ENCODE data around the gene PSKH1.
"Not testable (repeated sequence)": the region's sequence is repeated elsewhere in the genome, so short reads cannot be mapped to it uniquely, and the experiment has no call there.

Gene PSKH1

DNA sequence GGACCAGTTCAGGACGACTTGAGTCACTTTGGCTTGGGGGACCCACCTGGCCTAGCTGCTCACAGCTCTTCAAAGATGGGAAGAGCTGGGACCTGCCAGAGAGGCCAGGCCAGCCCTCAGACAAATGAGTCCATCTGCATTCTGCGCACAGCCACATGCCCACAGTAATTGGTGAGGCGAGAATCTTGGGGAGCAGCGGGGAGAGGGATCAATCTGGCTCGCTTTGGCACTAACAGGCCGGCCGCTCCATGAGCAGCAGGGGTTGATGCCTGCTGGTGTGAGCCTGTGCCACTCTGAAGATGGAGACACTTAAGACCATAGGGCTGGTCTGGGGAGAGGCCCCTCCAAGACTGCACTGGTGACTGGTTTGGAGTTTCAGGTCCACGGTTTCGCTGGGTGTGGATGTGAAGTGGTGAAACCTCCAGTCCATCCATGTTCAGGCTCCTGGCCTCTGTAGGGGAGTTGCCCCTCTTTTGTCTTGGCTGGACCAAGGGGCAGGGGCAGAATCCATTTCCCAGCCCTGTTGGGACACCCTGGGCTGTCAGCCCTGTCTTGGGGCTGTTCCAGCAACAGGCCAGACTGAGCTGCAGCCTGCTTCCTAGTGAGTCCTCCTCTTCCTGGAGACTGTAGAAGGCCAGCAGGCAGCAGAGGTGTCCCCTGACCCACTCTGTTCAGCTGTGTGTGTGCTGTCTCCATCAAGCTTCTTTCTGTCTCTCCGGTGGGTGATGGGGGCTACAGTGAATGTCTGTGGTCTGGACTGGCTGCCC, 31.3 kb downstream of the PSKH1 start:
- no peak for DNase-seq (ENCODE audit: low read depth)

DNA sequence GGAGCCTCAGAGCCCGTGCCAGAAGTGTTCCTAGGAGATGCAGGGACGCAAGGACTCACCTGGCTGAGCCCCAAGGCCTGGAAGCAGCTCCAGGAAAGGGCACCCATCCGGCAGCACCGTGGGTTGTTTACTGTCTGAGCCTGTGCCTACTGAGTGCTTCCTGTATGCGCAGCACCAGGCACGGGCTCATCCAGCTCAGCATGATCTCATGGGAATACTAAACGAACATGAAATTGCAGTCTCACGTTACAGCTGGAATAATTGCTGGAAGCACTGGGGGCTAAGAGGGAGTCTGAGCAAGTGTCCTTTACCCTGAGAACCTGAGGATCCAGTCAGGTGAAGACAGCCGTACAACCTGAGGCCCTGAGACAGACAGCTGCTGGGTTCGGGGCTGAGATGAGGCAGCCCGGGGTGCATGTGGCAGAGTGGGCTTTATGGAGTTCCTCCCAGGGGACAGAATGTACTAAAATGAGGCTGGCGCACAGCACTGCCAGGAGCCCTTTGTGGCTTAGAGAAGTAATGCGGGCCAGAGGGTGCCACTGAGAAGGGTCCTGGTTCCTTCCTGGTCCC, 33.2 kb downstream of the PSKH1 start:
- no peak for DNase-seq (ENCODE audit: low read depth)

DNA sequence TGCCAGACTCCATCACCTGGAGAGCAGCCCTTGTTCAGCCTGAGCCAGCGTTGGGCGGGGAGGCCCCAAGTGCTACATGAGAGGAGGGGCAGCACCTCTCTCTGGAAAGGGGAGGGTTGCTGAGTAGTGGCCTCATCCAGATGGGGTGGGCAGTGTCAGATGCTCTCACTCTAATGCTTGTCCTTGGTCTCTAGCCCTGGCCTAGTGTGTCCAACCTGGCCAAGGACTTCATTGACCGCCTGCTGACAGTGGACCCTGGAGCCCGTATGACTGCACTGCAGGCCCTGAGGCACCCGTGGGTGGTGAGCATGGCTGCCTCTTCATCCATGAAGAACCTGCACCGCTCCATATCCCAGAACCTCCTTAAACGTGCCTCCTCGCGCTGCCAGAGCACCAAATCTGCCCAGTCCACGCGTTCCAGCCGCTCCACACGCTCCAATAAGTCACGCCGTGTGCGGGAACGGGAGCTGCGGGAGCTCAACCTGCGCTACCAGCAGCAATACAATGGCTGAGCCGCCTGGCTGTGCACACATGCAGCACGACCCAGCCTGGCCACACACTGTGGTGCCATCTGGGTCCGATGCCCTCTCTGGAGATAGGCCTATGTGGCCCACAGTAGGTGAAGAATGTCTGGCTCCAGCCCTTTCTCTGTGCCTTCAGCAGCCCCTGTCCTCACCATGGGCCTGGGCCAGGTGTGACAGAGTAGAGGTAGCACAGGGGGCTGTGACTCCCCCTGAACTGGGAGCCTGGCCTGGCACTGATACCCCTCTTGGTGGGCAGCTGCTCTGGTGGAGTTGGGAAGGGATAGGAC, 34.3 kb downstream of the PSKH1 start:
- no peak for DNase-seq (ENCODE audit: low read depth)

DNA sequence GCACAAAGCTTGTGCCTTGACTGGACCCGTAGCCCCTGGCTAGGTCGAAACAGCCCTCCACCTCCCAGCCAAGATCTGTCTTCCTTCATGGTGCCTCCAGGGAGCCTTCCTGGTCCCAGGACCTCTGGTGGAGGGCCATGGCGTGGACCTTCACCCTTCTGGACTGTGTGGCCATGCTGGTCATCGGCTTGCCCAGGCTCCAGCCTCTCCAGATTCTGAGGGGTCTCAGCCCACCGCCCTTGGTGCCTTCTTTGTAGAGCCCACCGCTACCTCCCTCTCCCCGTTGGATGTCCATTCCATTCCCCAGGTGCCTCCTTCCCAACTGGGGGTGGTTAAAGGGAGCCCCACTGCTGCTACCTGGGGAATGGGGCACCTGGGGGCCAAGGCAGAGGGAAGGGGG, 35.1 kb downstream of the PSKH1 start:
- no peak for DNase-seq (ENCODE audit: low read depth)

DNA sequence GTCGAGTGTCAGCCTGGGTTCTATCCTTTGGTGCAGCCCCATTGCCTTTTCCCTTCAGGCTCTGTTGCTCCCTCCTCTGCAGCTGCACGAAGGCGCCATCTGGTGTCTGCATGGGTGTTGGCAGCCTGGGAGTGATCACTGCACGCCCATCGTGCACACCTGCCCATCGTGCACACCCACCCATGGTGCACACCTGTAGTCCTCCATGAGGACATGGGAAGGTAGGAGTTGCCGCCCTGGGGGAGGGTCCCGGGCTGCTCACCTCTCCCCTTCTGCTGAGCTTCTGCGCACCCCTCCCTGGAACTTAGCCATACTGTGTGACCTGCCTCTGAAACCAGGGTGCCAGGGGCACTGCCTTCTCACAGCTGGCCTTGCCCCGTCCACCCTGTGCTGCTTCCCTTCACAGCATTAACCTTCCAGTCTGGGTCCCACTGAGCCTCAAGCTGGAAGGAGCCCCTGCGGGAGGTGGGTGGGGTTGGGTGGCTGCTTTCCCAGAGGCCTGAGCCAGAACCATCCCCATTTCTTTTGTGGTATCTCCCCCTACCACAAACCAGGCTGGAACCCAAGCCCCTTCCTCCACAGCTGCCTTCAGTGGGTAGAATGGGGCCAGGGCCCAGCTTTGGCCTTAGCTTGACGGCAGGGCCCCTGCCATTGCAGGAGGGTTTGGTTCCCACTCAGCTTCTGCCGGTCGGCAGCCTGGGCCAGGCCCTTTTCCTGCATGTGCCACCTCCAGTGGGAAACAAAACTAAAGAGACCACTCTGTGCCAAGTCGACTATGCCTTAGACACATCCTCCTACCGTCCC, 35.7 kb downstream of the PSKH1 start:
- DNase-seq (ENCODE audit: low read depth), result peak; percentile 74

DNA sequence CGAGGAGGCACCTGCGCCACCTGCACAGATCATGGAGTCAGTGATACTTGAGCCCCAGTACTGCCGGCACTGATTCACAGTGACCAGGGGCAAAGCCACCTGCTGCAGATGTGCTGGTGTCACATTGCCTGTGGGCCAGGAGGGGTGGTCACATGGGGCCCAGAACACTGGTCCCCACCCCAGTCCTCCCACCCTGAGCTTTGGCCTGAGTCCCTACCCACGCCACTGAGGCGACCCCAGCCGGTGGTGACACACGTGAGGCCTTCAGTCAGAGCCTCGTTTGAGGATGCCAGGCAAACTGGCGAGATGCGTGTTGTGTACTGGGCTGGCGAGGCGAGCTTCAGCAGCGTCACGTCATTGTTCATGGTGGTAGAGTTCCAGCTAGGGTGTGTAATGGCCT, 37.1 kb downstream of the PSKH1 start:
- DNase-seq (ENCODE audit: low read depth), result no peak

DNA sequence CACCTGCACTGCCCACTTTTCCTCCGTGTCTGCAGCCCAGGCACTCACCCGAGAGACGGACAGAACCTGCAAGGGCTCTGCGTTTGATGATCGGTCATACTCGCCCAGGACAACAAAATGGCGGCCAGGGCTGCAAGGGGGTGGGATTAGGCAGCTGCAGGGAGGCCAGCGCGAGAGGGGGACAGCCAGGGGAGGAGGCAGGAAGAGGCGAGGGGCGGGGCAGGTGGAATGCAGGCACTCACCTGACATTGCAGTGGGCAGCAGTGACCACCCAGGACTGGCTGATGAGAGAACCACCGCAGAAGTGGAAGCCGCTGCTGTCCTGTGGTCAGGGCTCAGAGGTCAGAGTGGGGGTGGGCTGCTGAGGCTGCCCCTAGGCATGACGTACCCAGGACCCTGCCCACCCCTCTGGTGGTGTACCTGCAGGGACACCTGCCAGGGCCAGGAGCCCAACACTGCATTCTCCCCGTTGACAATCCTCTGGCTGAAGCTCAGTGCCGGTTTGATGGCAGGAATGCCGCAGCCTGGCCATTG, 37.7 kb downstream of the PSKH1 start:
- no peak for DNase-seq (ENCODE audit: low read depth)

DNA sequence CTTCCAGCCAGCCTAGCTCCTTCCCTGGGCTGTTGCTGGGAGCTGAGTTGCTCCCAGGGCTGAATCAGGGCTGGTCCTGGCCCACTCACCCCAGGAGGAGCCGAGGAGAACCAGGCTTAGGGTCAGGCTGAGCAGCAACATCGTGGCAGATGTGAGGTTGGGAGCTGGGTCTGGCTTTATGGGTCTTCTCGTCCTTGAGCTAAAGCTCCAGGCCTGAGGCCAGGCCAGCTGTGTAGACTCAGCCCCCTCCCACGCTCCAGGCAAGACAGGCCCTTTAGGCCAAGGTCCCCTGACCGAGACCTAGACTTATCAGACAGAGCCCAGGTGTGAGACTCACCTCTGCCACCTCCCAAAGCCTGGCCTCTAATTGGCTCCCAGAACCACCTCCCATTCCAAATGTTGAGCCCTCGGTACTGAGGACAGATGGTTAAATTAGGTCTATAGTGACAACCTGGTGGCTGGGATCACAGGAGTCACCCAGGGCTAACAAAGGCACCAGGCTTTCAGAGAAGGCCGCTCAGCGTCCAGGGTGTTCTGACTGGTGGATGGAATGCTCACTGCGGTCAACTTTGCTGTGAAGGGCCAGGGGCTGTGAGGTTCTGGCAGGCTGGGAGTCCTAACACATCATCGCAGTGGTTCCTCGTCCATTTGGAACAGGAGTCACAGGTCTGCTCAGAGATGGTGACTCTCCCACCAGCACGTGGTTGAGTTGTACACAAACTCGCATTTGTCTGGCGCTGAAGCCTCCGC, 38.8 kb downstream of the PSKH1 start, which contains the start of gene CTRL:
Gene CTRL (minus strand): TSS at position 151 of the 750 bp plus-strand sequence. CDS start 10 bp downstream, at position 141.
- DNase-seq (ENCODE audit: low read depth), result no peak

DNA sequence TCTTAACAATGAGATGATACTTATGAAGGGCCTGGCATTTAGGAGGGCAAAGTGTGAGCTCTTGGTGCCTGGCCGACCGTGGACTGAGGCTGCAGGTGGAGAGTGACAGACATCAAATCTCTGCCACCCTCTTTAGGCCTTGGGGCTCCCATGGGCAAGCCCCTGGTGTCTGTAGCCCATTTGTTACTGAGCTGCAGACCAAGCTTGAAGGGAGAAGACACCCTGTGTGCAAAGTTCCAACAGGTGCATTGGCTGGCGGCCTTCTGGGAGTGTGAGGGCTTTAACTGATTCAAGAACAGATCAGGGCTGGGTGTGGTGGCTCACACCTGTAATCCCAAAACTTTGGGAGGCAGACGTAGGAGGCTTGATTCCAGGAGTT, 39.4 kb downstream of the PSKH1 start:
- DNase-seq (ENCODE audit: low read depth), result no peak

DNA sequence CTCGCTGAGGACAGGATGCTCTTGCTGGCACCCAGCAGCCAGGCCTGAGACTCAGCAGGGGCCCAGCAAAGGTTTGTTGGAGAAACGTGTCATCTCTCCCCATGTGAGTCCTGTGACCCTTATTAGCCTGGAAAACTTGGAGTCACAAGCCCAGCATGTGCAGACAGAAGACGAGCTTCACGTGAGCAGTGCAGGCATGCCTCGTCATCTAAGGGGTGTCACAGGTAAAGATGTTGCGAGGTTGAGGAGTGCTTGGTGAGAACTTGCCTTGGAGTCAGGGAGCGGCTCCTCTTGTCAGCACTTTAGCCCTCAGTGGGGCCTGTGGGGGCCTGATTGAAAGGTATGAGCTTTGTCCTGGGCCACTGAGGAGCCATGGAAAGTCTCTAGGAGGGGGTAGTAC, 40.8 kb downstream of the PSKH1 start:
- DNase-seq (ENCODE audit: low read depth), result no peak

DNA sequence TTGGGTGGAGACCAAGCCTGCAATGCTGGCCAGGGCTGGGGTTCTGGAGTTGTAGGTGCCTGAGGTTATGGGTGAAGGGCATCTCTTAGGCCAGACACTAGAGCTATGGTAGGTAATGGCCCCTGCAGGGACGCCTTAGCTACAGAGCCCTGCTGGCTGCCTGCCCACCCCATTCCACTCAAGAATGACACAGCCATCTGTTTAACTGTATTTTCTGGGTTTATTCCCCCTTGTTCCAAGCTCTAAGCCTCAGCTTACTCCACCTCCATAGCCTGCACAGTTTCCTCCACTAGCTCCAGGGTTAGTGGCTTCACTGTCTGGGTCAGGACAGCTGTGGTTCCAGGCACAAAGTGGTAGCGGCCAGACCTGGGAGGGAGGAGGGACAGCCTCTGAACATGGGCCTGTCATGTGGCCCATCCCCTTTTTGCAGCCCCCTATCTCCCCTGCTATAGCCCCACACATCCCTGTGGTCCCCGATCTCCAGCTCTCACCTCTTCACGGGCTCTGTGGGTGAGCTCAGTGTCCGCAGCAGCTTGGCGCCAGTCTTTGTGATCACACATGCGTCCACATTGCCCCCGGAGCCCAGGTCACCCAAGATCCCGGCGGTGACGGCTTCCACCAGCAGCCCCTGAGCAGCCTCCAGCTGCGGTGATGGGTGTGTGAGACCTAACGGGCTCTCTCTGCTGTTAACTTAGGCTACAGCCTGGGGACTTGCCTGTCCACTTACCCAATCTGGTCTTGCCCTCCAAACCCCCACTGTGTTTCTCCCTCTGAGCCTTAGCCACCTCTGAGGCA, 41.4 kb downstream of the PSKH1 start:
- no peak for DNase-seq (ENCODE audit: low read depth)

DNA sequence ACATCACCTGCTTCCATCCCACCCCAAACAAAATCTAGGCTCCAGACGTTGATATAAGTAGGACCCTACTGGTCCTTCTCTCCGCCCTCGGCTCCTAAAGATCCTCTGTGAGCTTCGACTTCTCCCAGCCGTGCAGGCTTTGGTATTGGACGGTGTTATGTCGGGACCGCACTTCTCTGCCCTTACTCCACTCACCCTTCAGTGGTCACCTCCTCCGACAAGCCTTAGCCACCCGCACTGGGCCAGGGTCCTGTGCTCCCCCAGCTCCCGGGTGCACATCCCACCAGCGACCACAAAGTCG, 42.0 kb downstream of the PSKH1 start:
- DNase-seq (ENCODE audit: low read depth), result no peak

DNA sequence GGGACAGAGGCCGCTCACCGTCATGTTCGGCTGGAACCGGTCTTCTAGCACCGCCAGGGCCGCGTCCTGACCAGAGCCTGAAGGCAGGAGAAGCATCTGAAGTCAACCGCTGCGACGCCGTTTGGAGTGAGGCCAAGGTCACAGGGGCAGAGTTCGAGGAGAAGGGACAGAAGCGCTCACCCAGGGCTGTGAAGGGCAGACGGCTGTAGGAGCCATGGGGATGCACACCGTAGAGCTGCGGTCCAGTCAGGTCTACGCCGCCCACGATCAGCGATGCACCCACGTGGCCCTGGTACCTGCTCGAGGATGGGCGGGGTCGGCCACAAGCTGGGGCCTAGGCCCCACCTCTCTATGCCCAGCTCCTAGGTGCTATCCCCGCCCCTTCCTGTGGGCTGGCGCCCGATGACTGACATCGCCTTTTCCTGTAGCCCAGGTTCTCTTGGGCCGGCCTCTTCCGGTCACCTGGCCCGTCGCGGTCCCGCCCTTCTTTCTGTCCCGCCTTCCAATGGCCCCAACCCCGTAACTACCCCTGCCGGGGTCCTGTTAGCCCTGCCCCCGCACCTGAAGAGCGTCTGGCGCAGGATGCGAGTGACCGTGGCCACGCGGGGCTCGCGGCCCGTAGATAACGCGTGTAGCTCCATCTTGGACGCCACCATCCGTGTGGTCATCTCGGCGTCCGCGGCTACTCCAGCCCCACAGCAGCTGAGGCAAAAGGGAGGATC, 42.5 kb downstream of the PSKH1 start:
- peak; percentile 95 for DNase-seq (ENCODE audit: low read depth)

DNA sequence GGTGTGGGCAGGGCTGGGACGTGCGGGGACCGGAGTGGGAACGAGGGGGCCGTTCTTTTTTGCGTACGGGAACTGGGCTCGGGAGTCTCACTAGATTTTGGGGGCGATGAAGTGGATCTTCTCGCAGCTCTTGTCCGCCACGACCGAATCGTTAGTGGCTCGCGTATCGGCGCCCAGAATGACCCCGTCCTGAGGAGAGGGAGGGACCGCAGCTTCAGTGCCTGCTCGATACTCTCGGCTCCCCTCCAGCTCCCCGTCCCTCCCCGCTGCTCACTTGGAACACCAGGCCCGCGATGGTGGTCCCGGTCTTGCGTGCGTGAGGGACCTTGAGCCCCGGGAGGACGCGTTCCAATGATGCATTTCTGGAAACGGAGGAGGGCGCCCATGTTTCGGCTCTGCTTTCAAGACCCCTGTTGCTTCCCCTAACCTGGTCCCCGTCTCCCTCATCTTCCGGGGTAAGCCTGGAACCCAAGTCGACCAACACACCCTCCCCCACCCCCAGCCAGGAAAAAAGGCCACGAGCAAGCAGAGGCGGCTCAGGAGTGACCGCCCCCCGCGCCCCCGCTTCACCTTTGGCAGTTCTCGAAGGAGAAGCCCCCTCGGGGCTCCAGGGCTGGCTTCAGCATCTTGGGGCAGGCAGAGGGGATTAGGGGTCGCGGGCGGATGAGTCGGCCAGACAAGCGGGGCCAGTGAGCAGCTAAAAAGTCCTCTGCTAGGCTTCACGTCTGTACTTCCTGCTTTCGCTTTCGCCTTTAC, 43.2 kb downstream of the PSKH1 start, which contains the start of gene PSMB10:
Gene PSMB10 (minus strand): TSS at position 727 of the 756 bp plus-strand sequence. CDS start 101 bp downstream, at position 626.
- peak; percentile 62 for DNase-seq (ENCODE audit: low read depth)

DNA sequence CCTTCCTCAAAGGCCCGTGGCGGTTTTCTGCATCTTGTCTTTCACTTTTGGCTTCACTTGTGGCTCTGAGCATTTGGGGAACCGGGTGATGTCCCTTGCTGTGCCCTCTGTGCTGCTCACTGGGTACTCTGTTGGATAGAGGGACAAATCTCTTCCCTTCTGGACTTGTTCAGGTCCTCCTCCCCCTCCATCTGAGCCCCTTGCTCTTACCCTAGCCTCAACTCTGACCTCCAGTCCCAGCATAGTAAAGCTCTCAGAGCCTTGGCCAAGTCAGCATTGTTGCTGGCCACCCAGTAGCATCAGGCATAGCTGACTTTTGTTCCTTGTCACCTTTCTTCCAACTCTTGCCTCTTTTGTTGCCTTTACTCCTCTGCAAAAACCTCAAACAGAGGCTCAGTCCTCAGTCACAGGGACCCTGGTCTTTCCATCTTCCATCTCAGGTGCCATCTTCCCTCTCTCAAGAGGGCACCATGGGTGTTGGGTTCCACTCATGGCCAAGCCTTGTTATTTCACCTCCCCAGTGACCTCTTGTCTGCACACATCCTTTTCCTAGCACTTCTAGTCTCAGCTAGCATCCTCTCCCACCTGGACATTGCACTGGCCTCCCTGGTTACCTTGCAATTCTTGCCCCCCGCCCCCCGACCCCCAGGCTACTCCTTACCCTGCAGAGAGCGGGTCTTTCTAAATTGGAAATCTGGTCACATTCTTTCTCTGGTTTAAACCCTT, 44.0 kb downstream of the PSKH1 start:
- DNase-seq (ENCODE audit: low read depth), result no peak

DNA sequence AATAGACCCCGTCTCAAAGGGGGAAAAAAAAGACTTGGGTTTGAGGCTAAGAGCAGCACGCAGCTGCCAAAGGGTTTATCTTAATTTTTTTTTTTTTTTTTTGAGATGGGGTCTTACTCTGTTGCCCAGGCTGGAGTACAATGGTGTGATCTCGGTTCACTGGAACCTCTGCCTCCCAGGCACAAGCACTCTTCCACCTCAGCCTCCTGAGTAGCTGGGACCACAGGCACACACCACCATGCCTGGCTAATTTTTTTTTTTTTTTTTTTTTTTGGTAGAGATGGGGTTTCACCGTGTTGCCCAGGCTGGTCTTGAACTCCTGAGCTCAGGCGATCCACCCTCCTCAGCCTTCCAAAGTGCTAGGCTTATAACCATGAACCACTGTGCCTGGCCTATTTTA, 44.7 kb downstream of the PSKH1 start:
- not testable (repeated sequence) for DNase-seq (ENCODE audit: low read depth)

DNA sequence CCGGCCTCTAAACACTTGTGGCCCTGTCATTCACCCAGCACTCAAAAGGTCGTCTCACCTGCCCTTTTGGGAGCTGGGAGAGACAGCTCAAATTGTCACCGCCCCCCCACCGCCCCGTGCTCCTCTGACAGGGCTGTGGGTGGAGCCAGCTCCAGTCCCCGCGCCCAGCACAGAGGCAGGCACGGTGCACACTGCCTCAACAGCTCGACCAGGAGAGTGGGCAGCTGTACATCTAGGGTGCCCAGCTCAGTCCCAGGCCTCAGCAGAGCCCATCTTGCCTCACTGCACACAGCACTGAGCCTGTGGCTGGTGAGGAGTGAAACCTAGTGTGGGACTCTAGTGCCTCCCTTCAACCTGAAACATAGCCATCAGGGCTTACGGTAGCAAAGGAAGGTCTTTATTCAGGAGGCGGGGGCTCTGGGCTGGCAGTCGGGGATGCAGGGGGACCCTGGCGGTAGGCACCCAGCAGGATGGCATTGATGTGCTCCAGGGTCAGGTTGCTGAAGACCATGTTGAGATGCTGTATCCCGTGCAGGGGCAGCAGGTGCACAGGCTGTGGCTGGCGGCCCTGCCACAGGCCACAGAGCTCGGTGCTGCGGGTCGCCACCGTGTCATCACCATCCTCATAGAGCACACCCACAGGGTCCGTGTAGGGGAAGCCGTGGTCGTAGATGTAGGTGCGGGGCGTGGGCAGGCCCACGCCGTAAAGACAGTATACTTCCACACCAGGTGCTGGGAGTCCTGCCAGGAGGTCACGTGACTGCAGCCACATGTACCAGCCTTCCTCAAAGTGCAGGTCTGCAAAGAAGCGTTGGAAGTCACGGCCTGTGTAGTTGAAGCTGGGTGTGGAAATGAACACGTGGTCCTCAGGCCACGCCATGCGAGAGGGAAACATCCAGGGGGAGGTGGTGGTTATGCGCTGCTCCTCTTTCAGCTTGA, 46.7 kb downstream of the PSKH1 start:
- peak; percentile 49 for DNase-seq (ENCODE audit: low read depth)
